Measurements from ENCODE around the gene EML3.

GRCh38 chr11:62559204-62559603, 53.4 kb downstream of the EML3 start:
- TF ChIP-seq CTCF (IDR thresholded peaks at IDR 0.05) (no peak), POLR2AphosphoS5 (IDR thresholded peaks at IDR 0.05; ENCODE audit: low read depth, low read length) (no peak; the same call in 1 of the 2 replicates)
